GM18498 (cell line): Measurements from ENCODE around the gene ARHGAP26.
A peak's percentile ranks its signal among the peaks of the same experiment; 100 is the strongest.

Experiments used
- ATAC-seq: cut with Tn5 transposase; IDR thresholded peaks from one replicate; pipeline ENCODE4 v1.9.1; 2021; ENCODE audit warnings: mild to moderate bottlenecking, moderate library complexity; ENCODE audit not compliant: unreplicated experiment

The ARHGAP26 gene

DNA sequence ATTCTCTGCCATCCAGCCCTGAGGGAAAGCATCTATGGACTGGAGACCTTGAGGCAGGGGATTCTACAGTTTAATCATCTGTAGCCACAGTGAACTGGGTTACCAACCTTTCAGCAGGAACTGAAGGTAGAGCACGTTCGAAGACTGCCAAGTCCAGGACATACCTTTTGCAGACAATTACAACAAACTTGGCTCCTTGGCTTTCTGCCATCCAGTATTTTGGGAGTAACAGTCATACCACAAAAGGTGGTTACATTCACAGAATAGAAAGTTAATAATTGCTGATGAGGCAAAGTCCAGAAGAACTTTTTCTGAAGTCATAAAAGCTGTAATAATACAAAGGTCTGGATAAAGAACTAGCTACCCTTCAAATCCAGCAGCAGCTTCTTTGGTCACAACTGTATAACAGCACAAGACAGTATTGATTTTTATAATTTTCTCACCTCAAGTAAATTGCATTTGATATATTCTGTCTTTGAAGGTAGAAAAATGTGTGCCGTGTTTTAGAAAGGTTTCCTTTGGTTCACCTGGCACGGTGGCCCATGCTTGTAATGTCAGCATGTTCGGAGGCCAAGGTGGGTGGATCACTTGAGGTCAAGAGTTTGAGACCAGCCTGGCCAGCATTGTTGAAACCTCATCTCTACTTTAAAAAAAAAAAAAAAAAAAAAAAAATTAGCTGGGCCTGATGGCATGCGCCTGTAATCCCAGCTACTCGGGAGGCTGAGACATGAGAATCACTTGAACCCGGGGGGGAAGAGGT lies 396.7 kb downstream of the ARHGAP26 start:
- ATAC-seq = peak; percentile 52

DNA sequence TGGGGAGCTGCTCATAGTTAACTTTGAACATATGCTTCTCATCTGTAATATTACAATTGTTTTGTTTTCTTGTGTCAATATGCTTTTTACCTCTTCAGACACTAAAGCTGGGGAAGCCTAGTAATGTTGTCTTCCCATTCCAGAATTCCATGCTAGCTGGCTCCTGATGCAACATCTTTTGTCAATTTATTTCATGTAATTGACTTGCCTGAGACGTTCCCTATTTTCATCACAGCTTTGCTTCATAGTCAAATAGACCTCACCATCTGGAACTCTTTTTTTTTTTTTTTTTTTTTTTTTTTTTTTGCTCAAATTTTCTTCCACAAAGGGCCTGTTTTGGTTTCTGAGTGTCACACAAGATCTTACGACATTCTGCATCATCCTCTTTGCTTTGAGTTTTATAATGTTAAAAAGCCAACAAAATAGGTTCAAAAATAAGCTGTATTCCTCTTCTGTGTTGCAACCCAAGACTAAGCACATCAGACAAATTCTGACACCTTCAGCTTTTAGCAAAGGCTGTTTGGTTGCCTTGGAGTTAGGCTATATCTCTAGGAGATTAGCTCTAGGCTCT lies 398.1 kb downstream of the ARHGAP26 start:
- no peak for ATAC-seq

DNA sequence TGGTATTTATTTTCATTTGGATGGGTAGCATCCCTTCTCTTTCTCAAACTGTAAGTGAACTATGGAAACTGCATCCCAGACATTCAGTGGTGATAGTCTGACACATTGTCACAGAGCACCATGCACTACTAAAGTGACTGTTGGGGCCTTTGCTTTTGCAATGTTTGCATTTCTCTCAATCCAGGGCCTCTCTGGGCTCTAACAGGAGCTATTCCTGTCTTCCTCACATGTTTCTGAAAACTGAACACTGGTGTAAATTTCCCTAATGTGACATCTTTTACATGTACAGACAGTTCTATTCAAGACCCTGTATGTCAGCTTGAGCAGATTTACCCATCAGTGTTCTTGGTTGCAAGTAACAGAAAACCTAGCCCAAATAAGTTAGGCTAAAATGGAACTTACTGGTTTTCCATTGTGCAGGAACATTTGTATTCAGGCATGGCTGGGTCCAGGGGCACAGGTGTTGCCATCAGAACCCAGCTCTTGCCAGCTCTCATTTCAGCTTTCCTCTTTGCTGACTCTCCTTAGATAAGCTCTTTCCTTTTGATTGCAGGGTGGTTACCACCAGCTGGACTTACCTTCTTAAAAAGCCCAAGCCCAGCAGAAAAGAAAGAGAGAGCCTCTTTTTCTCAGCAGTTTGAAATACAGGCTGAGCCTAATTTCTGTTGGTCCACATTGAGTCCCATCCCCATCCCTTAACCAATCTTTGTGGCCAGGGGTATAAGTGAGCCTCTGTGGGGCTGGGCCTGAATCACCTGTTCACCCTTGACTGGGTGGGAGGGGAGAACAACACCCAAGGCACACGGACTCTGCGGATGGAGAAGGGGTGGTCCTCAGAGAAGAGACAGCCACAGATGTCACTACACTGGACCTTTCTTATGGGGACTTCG lies 399.0 kb downstream of the ARHGAP26 start:
- no peak for ATAC-seq

DNA sequence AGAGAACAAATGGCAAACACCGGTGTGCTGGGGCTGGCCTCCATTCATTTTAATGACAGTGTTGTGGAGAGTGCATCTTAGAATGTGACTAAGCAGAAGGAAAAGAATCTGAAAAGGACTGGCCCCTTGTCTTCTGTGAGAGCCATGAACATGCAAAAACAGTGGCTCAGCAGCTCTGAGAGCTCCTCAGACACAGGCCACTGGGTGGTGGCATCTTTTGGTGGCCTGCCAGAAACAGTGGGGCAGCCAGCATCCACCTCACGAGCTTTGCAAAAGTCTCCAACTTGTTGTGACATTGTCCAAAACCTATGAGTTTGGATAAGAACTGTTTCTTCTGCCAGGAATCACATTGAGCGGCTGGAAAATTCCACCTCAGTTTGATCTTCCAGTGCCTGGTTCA lies 399.9 kb downstream of the ARHGAP26 start:
- no peak for ATAC-seq

DNA sequence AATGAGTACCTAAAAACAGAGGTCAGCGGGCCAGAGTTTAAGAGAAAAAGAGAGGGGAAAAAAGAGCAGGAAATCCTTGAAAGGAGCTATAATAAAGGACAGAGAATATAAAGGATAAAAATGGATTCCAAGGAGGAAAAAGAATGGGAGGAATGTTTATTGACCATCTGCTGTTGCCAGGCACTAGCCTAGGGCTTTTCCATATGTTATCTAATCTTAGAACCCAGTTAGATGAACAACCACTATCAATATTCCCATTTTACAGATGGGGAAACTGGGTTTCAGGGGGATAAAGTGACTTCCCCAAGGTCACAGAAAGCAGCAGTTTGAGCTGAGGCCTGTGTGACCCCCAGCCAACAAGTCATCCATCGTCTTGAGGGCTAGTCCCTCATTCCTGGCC lies 400.8 kb downstream of the ARHGAP26 start:
- ATAC-seq = no peak

DNA sequence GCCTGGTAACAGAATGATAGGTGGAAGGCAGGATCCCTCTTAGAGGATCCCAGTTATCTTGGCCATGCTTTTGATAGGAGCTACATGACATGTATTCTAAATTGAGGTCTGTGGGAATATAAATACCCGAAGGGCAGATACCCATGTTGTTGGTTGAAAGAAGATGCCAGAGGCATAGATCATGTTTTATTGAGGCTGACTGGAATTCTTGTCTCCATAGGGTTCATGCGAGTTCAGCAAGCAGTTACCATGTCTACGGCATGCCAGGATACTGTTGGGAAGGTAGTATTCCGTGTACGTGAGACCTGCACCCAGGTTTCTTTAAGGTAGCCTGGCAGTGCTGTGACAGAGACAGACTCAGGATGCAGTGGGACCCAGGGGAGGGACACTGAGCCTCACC lies 402.6 kb downstream of the ARHGAP26 start:
- no peak for ATAC-seq

DNA sequence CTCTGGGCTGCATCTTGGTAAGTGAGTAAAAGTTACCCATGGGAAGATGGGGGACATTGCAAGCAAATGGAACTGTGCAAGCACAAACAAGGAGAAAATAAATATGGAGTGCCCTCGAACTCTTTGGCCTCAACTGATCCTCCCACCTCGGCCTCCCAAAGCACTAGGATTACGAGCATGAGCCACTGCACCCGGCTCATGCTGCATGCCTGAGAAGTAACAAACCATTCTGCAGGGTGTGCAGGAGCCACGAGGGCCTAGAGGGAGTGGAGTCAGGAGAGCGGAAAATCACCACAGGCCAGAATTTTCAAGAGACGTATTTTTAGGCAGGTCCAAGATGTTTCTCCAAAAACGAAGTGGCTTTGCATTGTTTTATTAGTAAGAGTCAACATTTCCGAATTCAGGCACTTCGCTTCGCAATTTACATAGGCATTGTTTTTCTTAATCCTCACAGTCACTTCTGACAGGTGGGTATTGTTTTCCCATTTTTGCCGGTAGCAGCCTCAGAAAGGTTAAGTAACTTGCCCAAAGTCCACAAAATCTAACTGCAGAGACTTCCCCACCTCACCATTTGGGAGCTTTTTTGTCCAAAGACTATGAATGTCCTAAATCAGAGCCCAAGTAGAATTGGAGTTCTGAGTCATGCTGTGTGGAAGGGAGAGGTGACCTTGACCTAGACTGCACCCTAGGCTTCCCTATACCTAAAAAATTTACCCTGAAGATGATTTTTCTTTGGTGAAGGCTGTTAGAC lies 403.1 kb downstream of the ARHGAP26 start:
- no peak for ATAC-seq

DNA sequence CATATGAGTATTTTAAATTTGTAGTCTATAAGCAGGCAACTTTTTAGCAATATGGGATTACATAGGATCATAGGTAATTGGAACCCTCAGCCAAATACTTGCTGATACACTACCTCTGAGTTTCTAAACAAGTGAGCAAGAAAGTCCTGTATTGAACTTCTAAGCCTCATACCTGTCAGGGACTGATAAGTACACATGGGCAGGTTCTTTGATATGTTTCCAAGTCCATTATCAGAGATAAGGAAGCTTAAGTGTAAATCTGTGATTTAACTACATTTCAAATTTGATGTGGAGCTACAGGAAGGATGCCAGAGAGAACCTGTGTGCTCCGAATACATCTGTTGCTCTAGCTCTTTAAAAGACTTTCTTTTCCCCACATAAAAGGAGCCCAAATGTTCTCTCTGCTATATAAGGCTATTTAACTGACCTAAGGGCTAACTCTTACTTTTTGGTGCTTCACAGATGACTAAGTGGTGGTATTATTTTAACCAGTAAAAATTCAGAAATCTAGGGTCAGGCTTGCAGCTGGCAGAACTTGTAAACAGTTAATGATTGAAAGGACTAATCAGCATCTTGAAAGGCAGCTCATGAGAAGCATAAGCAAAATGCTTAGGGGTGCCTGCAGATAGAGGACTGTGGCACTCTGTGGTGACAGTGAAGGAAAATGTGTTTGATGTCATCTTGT lies 404.7 kb downstream of the ARHGAP26 start:
- peak; percentile 92 for ATAC-seq

DNA sequence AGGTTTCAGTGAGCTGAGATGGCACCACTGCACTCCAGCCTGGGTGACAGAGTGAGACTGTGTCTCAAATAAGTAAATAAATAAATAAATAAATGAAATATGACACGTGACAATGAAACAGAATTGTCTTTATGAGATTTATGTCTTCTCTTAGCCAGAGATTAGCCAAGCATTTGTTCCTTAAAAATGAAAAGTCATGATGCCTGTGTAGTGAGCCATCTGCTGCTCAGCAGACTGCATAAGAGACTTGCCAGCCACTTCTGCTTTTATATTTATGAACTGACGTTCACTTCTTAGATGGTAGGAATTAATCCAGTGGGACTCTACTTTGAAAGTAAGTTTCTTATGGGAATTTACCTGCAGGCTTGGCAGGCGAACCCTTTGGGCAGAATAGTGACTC lies 405.9 kb downstream of the ARHGAP26 start:
- no peak for ATAC-seq

DNA sequence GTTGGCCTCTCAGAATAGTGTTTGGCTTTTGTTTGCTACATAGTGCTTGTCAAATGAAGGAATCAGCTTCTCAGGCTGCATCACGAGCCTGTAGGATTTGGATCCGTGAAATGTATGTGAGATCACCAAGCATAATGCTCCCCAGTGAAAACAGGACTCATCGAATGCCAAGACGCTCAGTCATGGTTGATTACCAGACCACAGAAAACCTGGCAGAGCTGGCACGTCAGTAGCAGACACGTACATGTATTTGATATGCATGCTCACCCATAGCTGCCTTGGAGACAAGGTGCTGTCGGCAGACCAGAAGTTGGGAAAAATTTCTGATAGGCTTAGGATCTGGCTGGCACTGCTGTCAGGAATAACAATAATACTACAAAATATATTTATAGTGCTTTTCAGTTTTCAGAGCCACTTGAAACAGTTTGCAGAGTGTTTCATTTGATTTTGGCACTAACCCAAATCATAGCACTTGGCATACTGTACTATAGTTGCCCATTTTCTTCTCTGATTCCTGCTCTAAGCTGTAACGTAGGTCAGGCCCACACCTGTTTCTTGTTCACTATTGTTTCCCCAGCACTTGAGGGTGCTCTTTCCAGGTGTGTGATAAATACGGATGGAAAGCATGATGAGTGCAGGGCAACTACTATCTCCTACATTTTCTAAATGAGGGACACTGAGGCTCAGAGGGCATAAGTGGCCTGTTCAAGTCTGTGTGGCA lies 407.2 kb downstream of the ARHGAP26 start:
- ATAC-seq = no peak

DNA sequence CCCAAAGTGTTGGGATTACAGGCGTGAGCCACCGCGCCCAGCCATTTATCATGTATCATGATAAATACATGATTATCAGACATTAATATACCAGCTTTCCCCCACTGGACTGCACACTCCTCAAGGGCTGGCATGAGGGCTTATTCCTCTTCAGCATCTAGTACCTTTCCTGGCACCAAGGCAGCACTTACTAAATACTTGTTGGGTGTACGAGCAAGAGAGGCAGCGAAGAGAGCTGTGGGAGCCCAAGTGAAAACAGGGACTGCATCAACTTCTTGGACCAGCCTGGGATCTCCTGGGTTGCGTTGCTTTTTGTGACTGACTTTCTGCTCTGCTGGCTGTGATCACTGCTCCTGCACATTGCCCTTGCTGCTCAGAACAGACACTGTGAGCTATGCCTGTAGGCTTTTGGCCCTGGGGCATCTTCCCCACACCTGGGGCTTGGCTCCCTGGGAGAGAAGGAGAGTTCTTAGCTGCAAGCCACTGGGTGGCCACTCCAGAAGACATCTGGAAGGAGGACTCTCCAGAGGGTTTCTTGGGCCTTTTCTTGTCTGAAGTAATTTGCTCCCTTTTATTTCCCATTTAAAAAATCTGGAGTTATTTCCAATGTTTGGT lies 409.1 kb downstream of the ARHGAP26 start:
- ATAC-seq = no peak

DNA sequence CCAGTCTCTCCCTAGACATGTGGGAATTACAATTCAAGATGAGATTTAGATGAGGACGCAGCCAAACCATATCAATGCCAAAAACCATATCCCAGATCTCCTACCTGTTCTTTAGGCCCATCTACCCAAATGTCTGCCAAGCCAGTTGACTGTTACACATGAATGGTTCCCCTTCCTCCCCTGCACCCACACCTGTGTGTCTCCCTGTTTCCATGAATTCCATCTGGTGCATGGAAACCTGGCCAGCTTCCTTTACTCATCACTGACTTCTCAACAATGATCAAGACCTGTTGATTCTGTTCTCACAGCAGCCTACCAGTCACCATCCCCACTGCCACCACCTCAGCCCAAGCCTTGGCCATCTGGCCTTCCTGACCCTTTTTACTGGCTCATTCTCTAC lies 410.6 kb downstream of the ARHGAP26 start:
- no peak for ATAC-seq

DNA sequence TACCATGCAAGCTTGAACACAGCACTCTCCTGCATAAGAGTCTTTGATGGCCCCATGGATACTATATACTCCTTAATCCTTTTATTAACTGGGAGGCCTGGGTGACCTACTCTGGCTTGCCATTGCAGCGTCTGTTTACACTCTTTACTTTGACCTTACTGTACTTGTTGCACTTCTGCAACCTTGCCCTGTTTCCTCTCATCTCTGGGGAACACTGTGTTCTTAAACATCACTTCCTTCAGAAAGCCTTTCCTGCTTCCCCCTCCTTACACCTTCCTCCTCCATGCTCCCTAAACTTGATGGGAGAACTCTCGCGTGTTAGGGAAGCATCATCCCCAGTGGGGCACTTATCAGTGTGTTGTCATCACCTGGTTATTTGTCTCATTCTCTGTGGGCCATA lies 411.0 kb downstream of the ARHGAP26 start:
- ATAC-seq = no peak

DNA sequence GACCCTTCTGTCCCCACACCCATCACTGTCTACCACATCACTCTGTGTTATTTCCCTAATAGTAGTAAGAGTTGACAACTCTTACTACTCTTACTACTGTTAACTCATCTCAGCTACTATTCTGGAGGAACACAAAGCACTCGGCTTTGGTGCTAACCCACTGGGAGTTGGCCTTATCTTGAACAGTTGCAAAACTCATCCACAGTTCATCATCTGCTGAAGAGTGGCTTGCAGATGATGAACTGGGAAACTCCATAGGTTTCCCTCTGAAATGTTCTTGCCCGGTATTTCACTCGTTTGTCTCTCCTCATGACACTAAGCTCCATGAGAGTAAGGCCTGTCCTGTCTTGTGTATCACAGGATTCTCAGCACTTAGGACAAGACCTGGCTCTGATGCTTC lies 411.9 kb downstream of the ARHGAP26 start:
- ATAC-seq = no peak

DNA sequence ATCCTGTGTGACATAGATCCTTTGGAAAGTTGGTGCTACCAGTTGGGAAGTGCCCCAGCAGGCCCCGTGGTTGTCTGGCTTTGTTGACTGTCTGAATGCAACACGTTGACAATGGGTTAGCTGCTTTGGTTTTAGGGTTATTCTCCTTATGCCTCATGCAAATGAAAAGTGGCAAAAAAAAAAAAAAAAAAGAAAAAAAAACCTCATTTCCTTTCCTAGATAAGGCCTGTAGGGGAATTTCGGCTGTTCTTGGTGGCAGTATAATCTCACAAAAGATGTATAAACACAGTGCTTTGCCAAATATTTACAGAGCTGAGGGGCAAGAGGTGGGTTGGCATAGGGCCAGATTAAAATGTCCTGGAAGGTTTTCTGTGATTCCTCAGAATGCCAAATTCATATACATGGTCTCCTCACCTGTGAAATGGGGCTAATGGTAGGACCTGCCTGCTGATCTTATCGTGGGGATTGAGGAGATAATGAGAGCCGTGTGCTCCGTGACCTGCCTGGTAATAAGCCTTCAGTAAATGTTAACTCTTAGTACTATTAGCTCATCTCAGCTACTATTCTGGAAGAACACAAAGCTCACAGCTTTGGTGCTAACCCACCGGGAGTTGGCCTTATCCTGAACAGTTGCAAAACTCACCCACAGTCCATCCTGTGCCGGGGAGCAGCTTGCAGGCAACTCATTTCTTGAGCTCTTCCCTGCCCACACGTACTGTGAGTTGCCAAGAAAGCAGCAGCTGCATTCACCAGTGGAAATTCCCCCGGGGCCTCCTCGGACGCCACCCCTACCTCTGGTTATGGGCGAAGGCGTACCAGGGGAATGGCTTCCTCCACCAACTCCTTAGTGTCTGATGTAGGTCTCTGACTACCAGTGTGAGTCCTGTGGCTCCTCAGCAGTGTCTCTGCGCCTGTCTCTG lies 413.0 kb downstream of the ARHGAP26 start:
- peak; percentile 64 for ATAC-seq

DNA sequence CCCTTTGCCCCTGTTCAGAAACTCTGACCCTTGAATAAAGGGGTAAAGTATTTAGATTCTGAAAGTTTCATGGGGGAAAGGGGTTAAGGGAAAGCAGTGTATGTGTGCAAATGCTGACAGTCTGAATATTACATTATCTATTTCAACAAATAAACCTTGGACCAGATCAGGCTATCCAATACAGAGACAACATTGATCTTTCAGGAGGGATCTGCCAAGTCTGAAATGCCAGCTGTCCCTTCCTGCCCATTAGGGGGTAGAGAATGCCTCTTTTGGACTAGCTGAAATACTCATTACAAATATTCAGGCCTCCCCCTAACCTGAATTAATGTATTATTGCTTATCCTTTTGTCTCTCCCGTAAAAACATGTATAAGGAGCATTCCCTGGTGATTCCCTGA lies 413.8 kb downstream of the ARHGAP26 start:
- ATAC-seq = no peak

DNA sequence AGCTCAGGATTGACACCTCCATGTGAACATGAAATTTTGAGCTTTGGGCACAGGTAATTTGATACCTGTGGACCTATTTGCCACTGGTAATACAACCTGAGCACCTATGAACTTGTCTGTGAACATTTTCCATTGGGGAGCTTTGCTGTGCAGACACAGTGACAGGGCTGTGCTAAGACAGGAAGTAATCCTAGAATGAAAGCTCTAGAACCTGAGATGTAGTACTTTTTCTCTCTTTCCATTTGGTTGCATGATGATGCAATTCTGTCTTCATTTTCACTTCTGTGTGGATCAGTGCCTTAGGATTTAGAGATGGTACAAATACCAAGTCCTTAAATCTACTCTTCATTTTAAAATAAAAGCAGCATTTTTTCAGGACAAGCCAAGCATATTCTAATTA lies 416.4 kb downstream of the ARHGAP26 start:
- ATAC-seq = peak; percentile 26

DNA sequence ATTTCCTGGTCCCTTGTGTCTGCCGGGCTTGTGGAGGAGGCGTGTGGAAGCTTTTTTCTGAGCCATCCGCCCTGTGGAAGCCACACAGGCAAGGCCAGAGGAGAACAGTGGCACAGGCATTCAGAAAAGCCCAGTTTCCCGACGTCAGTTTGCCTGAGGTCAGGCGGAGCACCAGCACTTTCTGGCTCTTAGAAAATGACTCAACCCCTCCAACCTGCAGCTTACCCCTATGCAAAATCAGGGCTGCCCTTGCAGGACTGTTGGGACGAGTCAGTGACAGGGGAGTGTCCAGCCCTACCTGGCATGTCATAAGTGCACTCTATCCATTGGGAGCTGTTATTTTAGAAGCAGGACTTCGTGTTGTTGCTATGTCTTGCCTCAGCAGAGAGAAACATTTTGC lies 417.3 kb downstream of the ARHGAP26 start:
- no peak for ATAC-seq
